Omental fat pad (tissue), 4 donors: Measurements from ENCODE around the gene LLGL2. TPM values are rescaled to one million over a fixed set of nuclear protein-coding genes. Genes with fewer than 3 reads are reported as not detected.
"Not testable (repeated sequence)": the region's sequence is repeated elsewhere in the genome, so short reads cannot be mapped to it uniquely, and the experiment has no call there.

Source experiments
- ATAC-seq: fragments of 150-250 bp; one replicate; pipeline ENCODE4 v1.9.1; 2016; ENCODE audit warnings: mild to moderate bottlenecking, moderate library complexity; ENCODE audit not compliant: low FRiP score
- DNase-seq: peaks from one replicate; pipeline ENCODE4 v3.0.0-alpha.2; 2019; ENCODE audit warnings: low spot score
- total RNA-seq, 4 donors: library from RNA; depleted of rRNA; stranded (reverse); fragments of >200 nt; gene quantifications; one replicate each; pipeline ENCODE4 v1.1.0, GENCODE V29; 2016
- TF ChIP-seq, protein P1 (sequence below), 3 donors: fragments of 450-650 bp; IDR thresholded peaks; one replicate each; pipeline ENCODE4 v1.5.1; 2016 to 2017; ENCODE audit warnings: antibody characterized with exemption in 3 of 3, mild to moderate bottlenecking in 3 of 3, moderate library complexity in 2 of 3

LLGL2 gene
- total RNA-seq, 4 donors from 2014 or later: 5.4 to 10.4 (median 6.7) TPM

GRCh38 chr17:75589012-75589918, 63.8 kb downstream of the LLGL2 start:
- peak; percentile 88 for ATAC-seq
- peak; percentile 93 for DNase-seq
- TF ChIP-seq, protein P1, sequence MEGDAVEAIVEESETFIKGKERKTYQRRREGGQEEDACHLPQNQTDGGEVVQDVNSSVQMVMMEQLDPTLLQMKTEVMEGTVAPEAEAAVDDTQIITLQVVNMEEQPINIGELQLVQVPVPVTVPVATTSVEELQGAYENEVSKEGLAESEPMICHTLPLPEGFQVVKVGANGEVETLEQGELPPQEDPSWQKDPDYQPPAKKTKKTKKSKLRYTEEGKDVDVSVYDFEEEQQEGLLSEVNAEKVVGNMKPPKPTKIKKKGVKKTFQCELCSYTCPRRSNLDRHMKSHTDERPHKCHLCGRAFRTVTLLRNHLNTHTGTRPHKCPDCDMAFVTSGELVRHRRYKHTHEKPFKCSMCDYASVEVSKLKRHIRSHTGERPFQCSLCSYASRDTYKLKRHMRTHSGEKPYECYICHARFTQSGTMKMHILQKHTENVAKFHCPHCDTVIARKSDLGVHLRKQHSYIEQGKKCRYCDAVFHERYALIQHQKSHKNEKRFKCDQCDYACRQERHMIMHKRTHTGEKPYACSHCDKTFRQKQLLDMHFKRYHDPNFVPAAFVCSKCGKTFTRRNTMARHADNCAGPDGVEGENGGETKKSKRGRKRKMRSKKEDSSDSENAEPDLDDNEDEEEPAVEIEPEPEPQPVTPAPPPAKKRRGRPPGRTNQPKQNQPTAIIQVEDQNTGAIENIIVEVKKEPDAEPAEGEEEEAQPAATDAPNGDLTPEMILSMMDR (IDR thresholded peaks at IDR 0.05): peak in 1 of 3 donors; percentile 48

GRCh38 chr17:75589919-75590303, 64.4 kb downstream of the LLGL2 start:
- ATAC-seq (no peak), DNase-seq (no peak)
- TF ChIP-seq, protein P1 (IDR thresholded peaks at IDR 0.05): no peak

DNA sequence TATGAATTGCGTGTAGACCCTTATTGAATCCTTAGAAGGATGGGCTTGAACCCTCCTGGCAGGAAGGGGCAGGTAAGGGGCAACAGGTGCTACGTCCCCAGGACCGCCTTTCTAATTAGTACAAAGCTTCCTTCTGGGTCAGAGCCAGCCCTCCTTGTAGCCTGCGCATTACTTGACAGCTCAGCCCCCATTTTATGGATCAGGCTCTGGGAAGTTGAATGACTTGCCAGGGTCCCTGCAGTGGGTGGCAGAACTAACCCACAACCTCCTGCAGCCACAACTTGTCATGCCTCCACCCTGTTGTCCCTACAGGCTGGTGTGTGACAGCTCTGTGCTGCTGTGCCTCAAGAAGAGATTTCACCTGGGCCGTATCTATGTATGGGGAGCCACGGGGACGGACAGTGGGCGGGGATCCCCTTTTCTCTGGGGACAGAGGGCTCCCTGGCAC, 64.8 kb downstream of the LLGL2 start:
- TF ChIP-seq, protein P1 (IDR thresholded peaks at IDR 0.05): no peak
- DNase-seq (no peak), ATAC-seq (no peak)

- ATAC-seq (no peak), DNase-seq (no peak)
- TF ChIP-seq, protein P1 (IDR thresholded peaks at IDR 0.05): no peak
Measured at GRCh38 chr17:75590849-75591721, 65.6 kb downstream of the LLGL2 start.

DNA sequence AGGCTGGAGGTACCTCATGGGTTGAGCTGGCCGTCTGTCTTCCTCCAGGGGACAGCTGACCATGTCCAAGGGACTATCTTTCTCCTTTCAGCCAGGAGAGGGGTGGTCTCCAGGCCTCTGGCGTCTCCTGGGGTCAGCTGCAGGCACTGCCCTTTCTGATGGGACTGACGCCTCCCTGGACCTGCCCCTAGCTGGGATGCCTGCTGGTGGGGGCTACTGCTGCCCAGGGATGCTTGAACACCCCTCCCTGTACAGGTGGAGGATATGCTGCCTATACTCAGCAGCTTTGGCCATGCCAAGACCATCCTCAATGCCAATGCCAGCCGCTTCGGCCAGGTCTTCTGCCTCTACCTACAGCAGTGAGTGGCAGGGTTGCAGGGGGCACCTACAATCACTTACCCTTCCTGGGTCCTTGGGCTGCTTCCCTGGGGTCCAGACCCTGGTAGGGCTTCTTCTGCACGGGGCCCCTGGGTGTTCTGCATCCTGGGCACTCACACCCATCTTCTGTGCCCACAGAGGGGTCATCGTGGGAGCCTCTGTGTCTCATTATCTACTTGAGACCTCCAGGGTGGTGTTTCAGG, 66.3 kb downstream of the LLGL2 start:
- TF ChIP-seq, protein P1 (IDR thresholded peaks at IDR 0.05): no peak
- ATAC-seq (no peak), DNase-seq (no peak)

GRCh38 chr17:75592348-75593020, 67.0 kb downstream of the LLGL2 start:
- ATAC-seq (no peak), DNase-seq (no peak)
- TF ChIP-seq, protein P1 (IDR thresholded peaks at IDR 0.05): no peak

GRCh38 chr17:75593430-75593829, 67.9 kb downstream of the LLGL2 start:
- not testable (repeated sequence) for DNase-seq, ATAC-seq
